DND-41 (cell line): ENCODE data around the gene TEX36.

Experiments used
- ATAC-seq: fragments of 200-7000 bp; cut with Tn5 transposase; 3 replicates; pipeline ENCODE4 v1.9.1; 2021; ENCODE audit warnings: low read depth; ENCODE audit not compliant: insufficient read depth
- DNase-seq: peaks from one replicate; pipeline ENCODE4 v3.0.0-alpha.2; 2020
- H2AFZ ChIP-seq: 2 replicates; pipeline ENCODE4 v1.6.0; 2012; ENCODE audit warnings: low read depth, low read length
- H3K27ac ChIP-seq: 2 replicates; pipeline ENCODE4 v1.5.1; 2012; ENCODE audit warnings: low read length, inconsistent platforms
- H3K27me3 ChIP-seq: fragments of 200-600 bp; sonication (generic); 2 replicates; pipeline ENCODE4 v1.6.0; 2012; ENCODE audit warnings: low read length, mild to moderate bottlenecking, inconsistent platforms; ENCODE audit not compliant: insufficient read depth, poor library complexity
- H3K36me3 ChIP-seq: 2 replicates; pipeline ENCODE4 v1.5.1; 2012; ENCODE audit warnings: low read length, inconsistent platforms; ENCODE audit not compliant: insufficient read depth
- H3K4me1 ChIP-seq: 2 replicates; pipeline ENCODE4 v1.5.1; 2012; ENCODE audit warnings: mild to moderate bottlenecking, low read length; ENCODE audit not compliant: insufficient read depth
- H3K4me2 ChIP-seq: 2 replicates; pipeline ENCODE4 v1.6.0; 2012; ENCODE audit warnings: mild to moderate bottlenecking, moderate library complexity, low read length, inconsistent platforms; ENCODE audit not compliant: insufficient read depth
- H3K4me3 ChIP-seq, 2 experiments: fragments of 200-600 bp in 1 of 2; shearing (Covaris generic) in 1 of 2; 2 replicates each; pipeline ENCODE4 v1.5.1; 2012 to 2016; ENCODE audit warnings: inconsistent platforms in 2 of 2, low read length in 2 of 2, mild to moderate bottlenecking in 2 of 2, low read depth in 1 of 2, moderate library complexity in 1 of 2
- H3K79me2 ChIP-seq: 2 replicates; pipeline ENCODE4 v1.6.0; 2012; ENCODE audit warnings: low read length, inconsistent platforms; ENCODE audit not compliant: insufficient read depth
- H3K9ac ChIP-seq: 2 replicates; pipeline ENCODE4 v1.6.0; 2012; ENCODE audit warnings: low read depth, mild to moderate bottlenecking, inconsistent platforms, low read length, moderate library complexity
- H3K9me3 ChIP-seq: 2 replicates; pipeline ENCODE4 v1.5.1; 2012; ENCODE audit warnings: low read length, moderate library complexity, mild to moderate bottlenecking, inconsistent platforms; ENCODE audit not compliant: insufficient read depth, severe bottlenecking
- H4K20me1 ChIP-seq: 2 replicates; pipeline ENCODE4 v1.6.0; 2012; ENCODE audit warnings: low read length; ENCODE audit not compliant: insufficient read depth
- CTCF ChIP-seq: IDR thresholded peaks from 2 replicates; pipeline ENCODE4 v1.5.1; 2012; ENCODE audit warnings: borderline replicate concordance, low read length, moderate library complexity, mild to moderate bottlenecking; ENCODE audit not compliant: poor library complexity, severe bottlenecking; ENCODE audit errors: extremely low read depth
- EZH2 ChIP-seq: IDR thresholded peaks from 3 replicates; pipeline ENCODE4 v1.6.1; 2012; ENCODE audit warnings: borderline replicate concordance, low read depth, mild to moderate bottlenecking, moderate library complexity, low read length, inconsistent platforms; ENCODE audit not compliant: severe bottlenecking

TEX36 gene

GRCh38 chr10:125683063-125683462, at the start of gene TEX36:
Gene TEX36, minus strand, starts transcription at chr10:125683163. Its CDS starts 174 bp downstream, at chr10:125682989.
- no peaks in the 10 kb centered on the region for H3K79me2 ChIP-seq
- H4K20me1 ChIP-seq = no peaks in the 10 kb centered on the region
- TF ChIP-seq CTCF (no peak), EZH2 (no peak)
- H3K27me3 ChIP-seq = no peaks in the 10 kb centered on the region
- no peak within 1 kb of the TSS for H3K9ac ChIP-seq
- no peaks in the 10 kb centered on the region for H3K36me3 ChIP-seq
- DNase-seq (no peak), ATAC-seq (no peak)
- H3K4me3 ChIP-seq = no peak within 1 kb of the TSS
- H3K9me3 ChIP-seq = peaks cover 2% of the 10 kb centered on the region
- no peaks in the 10 kb centered on the region for H3K4me1 ChIP-seq
- no peak within 1 kb of the TSS for H2AFZ ChIP-seq
- no peak within 1 kb of the TSS for H3K27ac ChIP-seq
- H3K4me2 ChIP-seq = no peak within 1 kb of the TSS

GRCh38 chr10:125727436-125727835, 44.5 kb upstream of the TEX36 start:
- Histone ChIP-seq H3K9ac (no peak overlapping the region), H3K4me1 (peaks cover under 1% of the 10 kb centered on the region; the same call in 1 of the 2 replicates), H4K20me1 (no peaks in the 10 kb centered on the region), H3K4me3 (no peak overlapping the region), H3K27ac (no peak overlapping the region), H3K79me2 (peaks cover 2% of the 10 kb centered on the region; the same call in 1 of the 2 replicates), H3K27me3 (no peaks in the 10 kb centered on the region), H2AFZ (no peak overlapping the region), H3K9me3 (no peaks in the 10 kb centered on the region), H3K36me3 (peaks cover 96% of the 10 kb centered on the region), H3K4me2 (no peak overlapping the region)
- TF ChIP-seq EZH2 (no peak), CTCF (no peak)
- ATAC-seq = no peak
- DNase-seq = no peak

GRCh38 chr10:125726914-125727313, 44.0 kb upstream of the TEX36 start:
- Histone ChIP-seq H3K4me1 (peaks cover 4% of the 10 kb centered on the region; the same call in 1 of the 2 replicates), H3K4me3 (no peak overlapping the region), H3K4me2 (no peak overlapping the region), H4K20me1 (no peaks in the 10 kb centered on the region), H3K9me3 (no peaks in the 10 kb centered on the region), H3K9ac (no peak overlapping the region), H3K27me3 (no peaks in the 10 kb centered on the region), H3K27ac (no peak overlapping the region), H3K36me3 (peaks cover 96% of the 10 kb centered on the region), H3K79me2 (peaks cover 6% of the 10 kb centered on the region; the same call in 1 of the 2 replicates), H2AFZ (no peak overlapping the region)
- ATAC-seq (no peak), DNase-seq (no peak)
- no peak for TF ChIP-seq CTCF
- TF ChIP-seq EZH2 = no peak

GRCh38 chr10:125722811-125723210, 39.8 kb upstream of the TEX36 start:
- Histone ChIP-seq H2AFZ (no peak overlapping the region), H3K79me2 (peaks cover 35% of the 10 kb centered on the region), H3K9me3 (no peaks in the 10 kb centered on the region), H4K20me1 (no peaks in the 10 kb centered on the region), H3K4me1 (peaks cover 36% of the 10 kb centered on the region), H3K27me3 (no peaks in the 10 kb centered on the region), H3K27ac (no peak overlapping the region), H3K4me2 (no peak overlapping the region), H3K4me3 (no peak overlapping the region), H3K36me3 (peaks cover 69% of the 10 kb centered on the region), H3K9ac (no peak overlapping the region)
- DNase-seq = no peak
- no peak for ATAC-seq
- TF ChIP-seq EZH2 (no peak), CTCF (no peak)
